ENCODE results near the gene DLG2.

The DLG2 gene

DNA sequence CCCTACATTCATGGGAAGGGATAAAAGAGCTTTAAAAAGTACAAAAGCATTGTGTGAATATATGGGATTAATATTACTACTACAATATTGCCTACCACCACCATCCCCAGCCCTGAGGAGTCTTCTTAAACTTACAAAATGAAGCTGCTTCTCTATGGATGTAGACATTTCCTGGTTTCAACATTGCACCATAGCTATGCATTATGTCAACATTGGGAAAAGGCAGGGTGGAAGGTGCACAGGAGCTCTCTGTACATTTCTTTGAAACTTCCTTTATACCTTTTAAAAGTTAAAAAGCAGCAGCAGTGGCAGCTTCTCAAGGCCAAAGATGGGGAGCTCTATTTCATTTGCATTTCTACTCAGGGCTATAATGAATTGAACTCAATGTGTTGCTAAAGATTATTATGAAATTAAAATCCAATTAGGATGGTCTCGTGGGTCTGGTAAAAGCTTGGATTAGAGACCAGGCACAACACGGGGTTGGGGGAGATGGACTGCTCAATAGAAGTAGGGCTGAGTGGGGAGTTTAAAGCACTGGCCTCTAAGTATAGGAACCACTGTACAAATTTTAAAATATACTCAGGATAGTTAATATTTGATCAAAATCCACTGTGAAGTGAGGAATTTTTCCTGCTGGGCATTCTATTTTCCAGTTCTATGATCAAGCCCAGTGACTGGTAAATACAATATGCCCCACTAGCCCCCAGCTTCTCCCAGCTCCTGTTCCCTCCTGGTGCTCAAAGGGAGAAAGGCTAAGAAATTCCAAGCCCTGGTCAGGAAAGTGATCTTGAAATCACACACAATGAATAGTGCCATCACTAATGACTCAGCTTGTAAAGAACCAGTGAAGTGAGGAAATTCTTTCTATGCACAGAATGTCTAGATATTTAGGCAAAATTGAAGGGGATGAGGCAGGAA lies 1978.3 kb downstream of the DLG2 start:
- DNase-seq (ENCODE audit: low spot score): no peak
- TF ChIP-seq, protein P1, sequence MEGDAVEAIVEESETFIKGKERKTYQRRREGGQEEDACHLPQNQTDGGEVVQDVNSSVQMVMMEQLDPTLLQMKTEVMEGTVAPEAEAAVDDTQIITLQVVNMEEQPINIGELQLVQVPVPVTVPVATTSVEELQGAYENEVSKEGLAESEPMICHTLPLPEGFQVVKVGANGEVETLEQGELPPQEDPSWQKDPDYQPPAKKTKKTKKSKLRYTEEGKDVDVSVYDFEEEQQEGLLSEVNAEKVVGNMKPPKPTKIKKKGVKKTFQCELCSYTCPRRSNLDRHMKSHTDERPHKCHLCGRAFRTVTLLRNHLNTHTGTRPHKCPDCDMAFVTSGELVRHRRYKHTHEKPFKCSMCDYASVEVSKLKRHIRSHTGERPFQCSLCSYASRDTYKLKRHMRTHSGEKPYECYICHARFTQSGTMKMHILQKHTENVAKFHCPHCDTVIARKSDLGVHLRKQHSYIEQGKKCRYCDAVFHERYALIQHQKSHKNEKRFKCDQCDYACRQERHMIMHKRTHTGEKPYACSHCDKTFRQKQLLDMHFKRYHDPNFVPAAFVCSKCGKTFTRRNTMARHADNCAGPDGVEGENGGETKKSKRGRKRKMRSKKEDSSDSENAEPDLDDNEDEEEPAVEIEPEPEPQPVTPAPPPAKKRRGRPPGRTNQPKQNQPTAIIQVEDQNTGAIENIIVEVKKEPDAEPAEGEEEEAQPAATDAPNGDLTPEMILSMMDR (IDR thresholded peaks at IDR 0.05; ENCODE audit: borderline replicate concordance, control extremely low read depth, extremely low read depth, insufficient read depth, missing control alignments): no peak
- in situ Hi-C loops (cut with MboI; ENCODE audit: low sequenced_read_pairs, unreplicated experiment): no loop called here

DNA sequence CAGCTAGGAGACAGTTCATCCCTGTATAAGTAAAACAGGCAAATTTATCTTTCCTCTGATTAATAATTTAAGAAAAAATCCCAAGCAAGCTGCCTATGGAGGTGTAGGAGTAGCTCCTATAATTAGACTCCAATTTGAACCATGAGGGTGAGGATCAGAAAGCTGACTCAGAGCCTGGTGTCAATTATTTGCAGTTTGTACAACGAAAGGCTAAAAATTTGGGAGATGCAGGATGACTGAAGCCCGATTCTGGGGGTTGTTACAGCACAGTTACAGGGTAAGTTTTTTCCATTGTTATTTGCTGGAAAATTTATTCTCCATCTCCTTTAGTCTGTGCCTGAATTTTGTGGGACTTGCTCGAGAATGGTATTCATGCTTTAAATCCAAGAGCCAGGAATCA lies 1981.6 kb downstream of the DLG2 start:
- DNase-seq (ENCODE audit: low spot score): no peak
- TF ChIP-seq, protein P1 (IDR thresholded peaks at IDR 0.05; ENCODE audit: borderline replicate concordance, control extremely low read depth, extremely low read depth, insufficient read depth, missing control alignments): no peak
- in situ Hi-C loops (cut with MboI; ENCODE audit: low sequenced_read_pairs, unreplicated experiment): no loop called here

- no peak for DNase-seq (ENCODE audit: low spot score)
Observed at GRCh38 chr11:83643115-83643514, 1984.0 kb downstream of the DLG2 start.

DNA sequence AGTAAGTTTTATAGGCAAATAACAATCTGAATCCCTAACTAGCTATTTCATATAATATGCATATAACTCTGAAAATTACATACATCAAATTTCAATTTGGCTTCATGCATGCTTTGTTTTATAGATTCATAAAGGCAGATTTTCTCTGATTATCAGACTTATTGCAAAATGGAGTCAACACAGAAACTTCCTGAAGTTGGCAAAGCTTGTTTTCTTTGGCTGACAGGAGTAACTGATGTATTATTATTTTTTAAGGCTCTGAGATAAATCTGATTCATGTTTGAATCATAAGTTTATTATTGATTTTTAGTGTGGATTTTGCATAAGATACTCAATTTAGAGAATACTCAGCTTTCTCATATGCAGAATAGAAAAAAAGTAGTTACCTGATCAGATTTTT lies 1984.6 kb downstream of the DLG2 start:
- TF ChIP-seq, protein P1 (IDR thresholded peaks at IDR 0.05; ENCODE audit: borderline replicate concordance, control extremely low read depth, extremely low read depth, insufficient read depth, missing control alignments): no peak
- no peak for DNase-seq (ENCODE audit: low spot score)
- in situ Hi-C loops (cut with MboI; ENCODE audit: low sequenced_read_pairs, unreplicated experiment): no loop called here

More at GRCh38 chr11:83643115-83643514, 1984.0 kb downstream of the DLG2 start:
- in situ Hi-C loops (cut with MboI; ENCODE audit: low sequenced_read_pairs, unreplicated experiment): no loop called here
- TF ChIP-seq, protein P1 (IDR thresholded peaks at IDR 0.05; ENCODE audit: borderline replicate concordance, control extremely low read depth, extremely low read depth, insufficient read depth, missing control alignments): no peak

DNA sequence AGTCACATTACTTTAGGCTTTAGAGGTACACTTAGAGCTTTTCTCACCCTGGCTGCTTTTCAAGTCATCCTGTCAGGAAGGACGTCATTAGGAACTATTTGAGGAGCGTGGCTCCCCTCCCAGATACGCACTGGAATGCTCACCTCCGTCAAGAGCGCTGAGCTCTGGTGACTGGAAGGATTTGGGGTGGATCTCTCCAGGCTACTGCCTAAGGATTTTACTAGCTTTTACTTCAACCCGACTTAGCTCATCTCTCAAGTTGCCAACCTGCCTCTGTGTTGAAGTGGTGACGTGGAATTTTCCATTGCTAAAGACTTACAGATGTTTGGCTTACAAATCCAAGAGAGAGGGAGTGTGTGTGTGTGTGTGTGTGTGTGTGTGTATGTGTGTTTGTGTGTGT lies 1985.6 kb downstream of the DLG2 start:
- in situ Hi-C loops (cut with MboI; ENCODE audit: low sequenced_read_pairs, unreplicated experiment): no loop called here
- TF ChIP-seq, protein P1 (IDR thresholded peaks at IDR 0.05; ENCODE audit: borderline replicate concordance, control extremely low read depth, extremely low read depth, insufficient read depth, missing control alignments): no peak
- DNase-seq (ENCODE audit: low spot score): no peak

DNA sequence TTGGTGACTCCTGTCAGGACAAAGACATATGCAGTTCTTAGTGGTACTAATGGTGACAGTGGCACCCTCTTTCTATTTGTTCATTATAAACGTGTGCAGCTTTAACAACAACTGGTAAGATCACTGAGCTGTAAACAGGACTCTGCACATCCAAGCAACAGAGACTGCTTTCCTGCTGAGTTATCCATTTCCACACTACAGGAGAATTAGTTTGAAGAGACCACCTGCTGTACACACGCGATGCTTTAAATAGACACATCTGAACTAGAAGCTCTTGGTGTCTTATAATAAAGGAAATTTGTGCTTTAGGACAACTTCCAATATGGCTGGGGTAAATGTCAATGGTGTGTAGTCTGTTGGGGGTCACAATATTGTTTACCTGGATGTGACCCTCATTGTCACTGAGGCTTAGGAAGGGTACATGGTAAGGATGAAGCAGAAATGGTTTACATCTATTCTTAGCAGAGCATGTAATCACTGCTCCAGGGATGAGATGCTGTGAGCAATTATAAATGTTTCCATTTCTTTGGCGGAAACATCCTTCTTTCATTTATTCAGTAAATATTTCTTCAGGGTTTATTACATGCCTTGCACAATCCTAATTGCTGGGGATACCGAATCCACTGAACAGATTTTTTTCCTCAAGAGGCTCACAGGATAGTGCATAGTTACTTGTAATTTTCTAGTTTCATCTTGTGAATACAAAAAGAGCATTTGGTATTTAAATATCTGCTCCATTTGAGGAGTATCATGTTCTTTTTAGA lies 1987.0 kb downstream of the DLG2 start:
- TF ChIP-seq, protein P1 (IDR thresholded peaks at IDR 0.05; ENCODE audit: borderline replicate concordance, control extremely low read depth, extremely low read depth, insufficient read depth, missing control alignments): no peak
- DNase-seq (ENCODE audit: low spot score): no peak
- in situ Hi-C loops (cut with MboI; ENCODE audit: low sequenced_read_pairs, unreplicated experiment): no loop called here
